CD4-positive, alpha-beta T cell (primary cell): Measurements from ENCODE around the gene KCNQ1. TPM values are rescaled to one million over a fixed set of nuclear protein-coding genes. Genes with fewer than 3 reads are reported as not detected.

ENCODE experiments used
- ATAC-seq: fragments of 200-7000 bp; cut with Tn5 transposase; one replicate; pipeline ENCODE4 v1.10.0; 2022; ENCODE audit warnings: mild to moderate bottlenecking; ENCODE audit not compliant: poor library complexity
- CTCF ChIA-PET: fragments of 350-600 bp; sonication (Branson Sonifier 250); formaldehyde crosslinking; loops from one replicate; lab custom pipeline; 2021; ENCODE audit warnings: antibody characterized with exemption, inconsistent platforms; lab: Charles Lee
- POLR2A ChIA-PET: fragments of 350-600 bp; sonication (Branson Sonifier 250); formaldehyde crosslinking; loops from one replicate; lab custom pipeline; 2021; ENCODE audit warnings: antibody characterized with exemption, inconsistent platforms; lab: Charles Lee
- DNase-seq, 14 experiments: peaks; one replicate each; pipeline ENCODE4 v3.0.0-alpha.2; 2013 to 2020; ENCODE audit warnings: mixed read lengths in 2 of 14
- H3K27ac ChIP-seq, 2 donors: one replicate each; pipeline versions ENCODE4 v1.5.1 to v1.7.0; 2013; ENCODE audit warnings: low read length in 2 of 2, low read depth in 1 of 2, mild to moderate bottlenecking in 1 of 2
- H3K27me3 ChIP-seq, 2 experiments: 1 replicate in 1 of 2; 2 replicates in 1 of 2; pipeline versions ENCODE4 v1.6.1 to v1.7.0; 2013; ENCODE audit warnings: low read length in 2 of 2, control low read depth in 1 of 2, mild to moderate bottlenecking in 1 of 2, moderate library complexity in 1 of 2; ENCODE audit not compliant: insufficient read depth in 2 of 2, control insufficient read depth in 1 of 2
- H3K36me3 ChIP-seq: one replicate; pipeline ENCODE4 v1.6.1; 2013; ENCODE audit warnings: low read length, control low read depth; ENCODE audit not compliant: insufficient read depth
- H3K4me1 ChIP-seq: one replicate; pipeline ENCODE4 v1.6.1; 2013; ENCODE audit warnings: low read length, control low read depth; ENCODE audit not compliant: insufficient read depth
- H3K4me3 ChIP-seq: one replicate; pipeline ENCODE4 v1.5.1; 2013; ENCODE audit warnings: mild to moderate bottlenecking, low read length, moderate library complexity
- H3K9me3 ChIP-seq, 2 experiments: 1 replicate in 1 of 2; 2 replicates in 1 of 2; pipeline versions ENCODE4 v1.6.1 to v1.7.0; 2013; ENCODE audit warnings: low read length in 2 of 2, mild to moderate bottlenecking in 2 of 2, control low read depth in 1 of 2, moderate library complexity in 1 of 2; ENCODE audit not compliant: control insufficient read depth in 1 of 2, insufficient read depth in 1 of 2
- H3K27ac Mint-ChIP-seq: one replicate; pipeline ENCODE4 v1.8.0; 2020; ENCODE audit warnings: mixed read lengths
- H3K27me3 Mint-ChIP-seq: one replicate; pipeline ENCODE4 v1.8.0; 2021; ENCODE audit warnings: mixed read lengths
- H3K36me3 Mint-ChIP-seq: one replicate; pipeline ENCODE4 v1.8.0; 2021; ENCODE audit warnings: low read depth, mixed read lengths
- H3K4me1 Mint-ChIP-seq: one replicate; pipeline ENCODE4 v1.8.0; 2021; ENCODE audit warnings: low read depth, mixed read lengths
- H3K4me3 Mint-ChIP-seq: one replicate; pipeline ENCODE4 v1.8.0; 2020; ENCODE audit warnings: mild to moderate bottlenecking, mixed read lengths
- H3K9me3 Mint-ChIP-seq: one replicate; pipeline ENCODE4 v1.8.0; 2020; ENCODE audit warnings: mixed read lengths
- CTCF ChIP-seq: fragments of 200-600 bp; IDR thresholded peaks from one replicate; pipeline ENCODE4 v1.8.0; 2022; ENCODE audit warnings: antibody characterized with exemption, mild to moderate bottlenecking
- intact Hi-C, 2 experiments: fragments of 100-400 bp; cut with DNase I in 1 of 2; cut with micrococcal nuclease in 1 of 2; formaldehyde crosslinking; loops; one replicate each; pipeline versions ENCODE4 v1.15.1 to v1.9.0; 2023 to 2025; cut with DNase I, micrococcal nuclease
- total RNA-seq, 174 experiments: library from RNA in 2 of 174; stranded (reverse) in 2 of 174; gene quantifications; one replicate each; pipeline ENCODE4 v1.2.3 and lab custom pipeline; 2021 to 2026

Gene KCNQ1
- total RNA-seq, 2 experiments from 2014 or later = 31.3 to 33.1 TPM

- Mint-ChIP-seq H3K27ac (no peak overlapping the region), H3K4me3 (no peak overlapping the region), H3K27me3 (no peaks in the 10 kb centered on the region), H3K9me3 (no peaks in the 10 kb centered on the region), H3K36me3 (no peaks in the 10 kb centered on the region), H3K4me1 (no peaks in the 10 kb centered on the region)
- TF ChIP-seq CTCF = no peak
- DNase-seq = no peak
- no peak for ATAC-seq
- Histone ChIP-seq H3K27ac (no peak overlapping the region), H3K4me1 (no peaks in the 10 kb centered on the region), H3K4me3 (no peak overlapping the region), H3K9me3 (no peaks in the 10 kb centered on the region), H3K27me3 (no peaks in the 10 kb centered on the region), H3K36me3 (no peaks in the 10 kb centered on the region)
- intact Hi-C loops = no loop called here
- POLR2A ChIA-PET = no interaction called here
- CTCF ChIA-PET = no interaction called here
These were observed 296.2 kb downstream of the KCNQ1 start for GRCh38 chr11:2741006-2741376.

GRCh38 chr11:2741377-2742131 lies 296.7 kb downstream of the KCNQ1 start:
- Histone ChIP-seq H3K9me3 (no peaks in the 10 kb centered on the region), H3K4me3 (no peak overlapping the region), H3K27me3 (no peaks in the 10 kb centered on the region), H3K27ac (no peak overlapping the region), H3K4me1 (no peaks in the 10 kb centered on the region), H3K36me3 (no peaks in the 10 kb centered on the region)
- POLR2A ChIA-PET = no interaction called here
- CTCF ChIA-PET = no interaction called here
- no peak for TF ChIP-seq CTCF
- H3K27me3 Mint-ChIP-seq = no peaks in the 10 kb centered on the region
- H3K4me1 Mint-ChIP-seq = no peaks in the 10 kb centered on the region
- intact Hi-C loops = no loop called here
- no peaks in the 10 kb centered on the region for H3K9me3 Mint-ChIP-seq
- no peaks in the 10 kb centered on the region for H3K36me3 Mint-ChIP-seq
- H3K27ac Mint-ChIP-seq = no peak overlapping the region
- no peak for ATAC-seq
- no peak for DNase-seq
- no peak overlapping the region for H3K4me3 Mint-ChIP-seq

DNA sequence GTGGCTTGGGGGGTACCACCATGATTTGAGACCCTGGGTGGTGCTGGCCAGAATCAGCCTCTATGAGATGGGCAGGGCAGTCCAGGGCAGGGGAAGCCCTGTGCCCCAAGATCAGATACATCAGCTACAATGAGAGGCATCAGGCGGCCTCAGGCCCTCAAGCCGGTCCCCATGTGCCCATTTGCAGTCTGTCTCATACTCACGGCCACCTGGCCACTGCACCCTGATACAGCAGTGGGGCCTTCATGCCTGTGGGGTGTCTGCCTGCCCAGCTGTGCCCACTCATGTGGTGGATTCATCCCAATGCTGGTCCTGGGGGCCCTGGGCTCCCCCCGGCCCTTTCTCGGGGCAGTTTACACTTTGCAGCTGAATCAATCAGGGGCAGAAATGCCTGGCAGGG lies 297.4 kb downstream of the KCNQ1 start:
- TF ChIP-seq CTCF = no peak
- Mint-ChIP-seq H3K4me3 (no peak overlapping the region), H3K27ac (no peak overlapping the region), H3K9me3 (no peaks in the 10 kb centered on the region), H3K4me1 (no peaks in the 10 kb centered on the region), H3K27me3 (no peaks in the 10 kb centered on the region), H3K36me3 (no peaks in the 10 kb centered on the region)
- DNase-seq = no peak
- no peaks in the 10 kb centered on the region for H3K9me3 ChIP-seq
- H3K4me3 ChIP-seq = no peak overlapping the region
- POLR2A ChIA-PET = no interaction called here
- H3K27ac ChIP-seq = no peak overlapping the region
- no peaks in the 10 kb centered on the region for H3K4me1 ChIP-seq
- ATAC-seq = no peak
- CTCF ChIA-PET = no interaction called here
- no peaks in the 10 kb centered on the region for H3K36me3 ChIP-seq
- intact Hi-C loops = no loop called here
- H3K27me3 ChIP-seq = no peaks in the 10 kb centered on the region
